Measurements from ENCODE around the gene SH3TC1.

Gene SH3TC1

GRCh38 chr4:8184061-8184460 lies 15.0 kb upstream of the SH3TC1 start:
- H3K4me1 Mint-ChIP-seq, result no peaks in the 10 kb centered on the region
- no peak overlapping the region for H3K27ac Mint-ChIP-seq
- no peaks in the 10 kb centered on the region for H3K36me3 Mint-ChIP-seq
- H3K4me3 Mint-ChIP-seq, result no peak overlapping the region
- H3K27me3 Mint-ChIP-seq, result no peaks in the 10 kb centered on the region
- no peaks in the 10 kb centered on the region for H3K9me3 Mint-ChIP-seq

GRCh38 chr4:8185295-8185694 lies 13.8 kb upstream of the SH3TC1 start:
- H3K9me3 Mint-ChIP-seq, result no peaks in the 10 kb centered on the region
- H3K27me3 Mint-ChIP-seq, result no peaks in the 10 kb centered on the region
- H3K4me3 Mint-ChIP-seq, result no peak overlapping the region
- H3K4me1 Mint-ChIP-seq, result no peaks in the 10 kb centered on the region
- H3K27ac Mint-ChIP-seq, result no peak overlapping the region
- no peaks in the 10 kb centered on the region for H3K36me3 Mint-ChIP-seq

GRCh38 chr4:8185930-8186329 lies 13.2 kb upstream of the SH3TC1 start:
- Mint-ChIP-seq H3K4me3 (no peak overlapping the region), H3K4me1 (no peaks in the 10 kb centered on the region), H3K27me3 (no peaks in the 10 kb centered on the region), H3K27ac (no peak overlapping the region), H3K36me3 (no peaks in the 10 kb centered on the region), H3K9me3 (no peaks in the 10 kb centered on the region)

GRCh38 chr4:8188085-8188484 lies 11.0 kb upstream of the SH3TC1 start:
- H3K36me3 Mint-ChIP-seq, result no peaks in the 10 kb centered on the region
- H3K27me3 Mint-ChIP-seq, result no peaks in the 10 kb centered on the region
- no peak overlapping the region for H3K27ac Mint-ChIP-seq
- H3K9me3 Mint-ChIP-seq, result no peaks in the 10 kb centered on the region
- no peaks in the 10 kb centered on the region for H3K4me1 Mint-ChIP-seq
- H3K4me3 Mint-ChIP-seq, result no peak overlapping the region

- Mint-ChIP-seq H3K4me3 (no peak overlapping the region), H3K27ac (no peak overlapping the region), H3K36me3 (no peaks in the 10 kb centered on the region), H3K27me3 (no peaks in the 10 kb centered on the region), H3K9me3 (no peaks in the 10 kb centered on the region), H3K4me1 (no peaks in the 10 kb centered on the region)
Measured at GRCh38 chr4:8188743-8189550, 10.1 kb upstream of the SH3TC1 start.

- H3K4me1 Mint-ChIP-seq, result no peaks in the 10 kb centered on the region
- H3K4me3 Mint-ChIP-seq, result no peak overlapping the region
- H3K27ac Mint-ChIP-seq, result no peak overlapping the region
- H3K9me3 Mint-ChIP-seq, result no peaks in the 10 kb centered on the region
- no peaks in the 10 kb centered on the region for H3K27me3 Mint-ChIP-seq
- H3K36me3 Mint-ChIP-seq, result no peaks in the 10 kb centered on the region
Measured at GRCh38 chr4:8189551-8190466, 9.3 kb upstream of the SH3TC1 start.

- no peak overlapping the region for H3K4me3 Mint-ChIP-seq
- H3K36me3 Mint-ChIP-seq, result no peaks in the 10 kb centered on the region
- H3K9me3 Mint-ChIP-seq, result no peaks in the 10 kb centered on the region
- no peaks in the 10 kb centered on the region for H3K4me1 Mint-ChIP-seq
- H3K27ac Mint-ChIP-seq, result no peak overlapping the region
- H3K27me3 Mint-ChIP-seq, result no peaks in the 10 kb centered on the region
Measured at GRCh38 chr4:8191136-8191747, 7.8 kb upstream of the SH3TC1 start.

GRCh38 chr4:8192748-8193738 lies 6.0 kb upstream of the SH3TC1 start:
- no peak overlapping the region for H3K27ac Mint-ChIP-seq

GRCh38 chr4:8194306-8195242 lies 4.5 kb upstream of the SH3TC1 start:
- Mint-ChIP-seq H3K9me3 (no peaks in the 10 kb centered on the region), H3K4me1 (peaks cover 13% of the 10 kb centered on the region), H3K27ac (no peak overlapping the region), H3K27me3 (no peaks in the 10 kb centered on the region), H3K36me3 (no peaks in the 10 kb centered on the region), H3K4me3 (no peak overlapping the region)

More at GRCh38 chr4:8192748-8193738, 6.0 kb upstream of the SH3TC1 start:
- Mint-ChIP-seq H3K4me3 (no peak overlapping the region), H3K36me3 (no peaks in the 10 kb centered on the region), H3K9me3 (no peaks in the 10 kb centered on the region), H3K27me3 (no peaks in the 10 kb centered on the region), H3K4me1 (peaks cover under 1% of the 10 kb centered on the region)

- no peaks in the 10 kb centered on the region for H3K27me3 Mint-ChIP-seq
- H3K36me3 Mint-ChIP-seq, result no peaks in the 10 kb centered on the region
- H3K9me3 Mint-ChIP-seq, result no peaks in the 10 kb centered on the region
- no peak overlapping the region for H3K27ac Mint-ChIP-seq
- peaks cover 20% of the 10 kb centered on the region for H3K4me1 Mint-ChIP-seq
- no peak overlapping the region for H3K4me3 Mint-ChIP-seq
Measured at GRCh38 chr4:8195431-8195830, 3.7 kb upstream of the SH3TC1 start.

- Mint-ChIP-seq H3K4me1 (peaks cover 25% of the 10 kb centered on the region), H3K4me3 (no peak overlapping the region), H3K27ac (no peak overlapping the region), H3K36me3 (no peaks in the 10 kb centered on the region), H3K27me3 (no peaks in the 10 kb centered on the region), H3K9me3 (no peaks in the 10 kb centered on the region)
Measured at GRCh38 chr4:8195841-8196458, 3.1 kb upstream of the SH3TC1 start.

GRCh38 chr4:8197521-8197920 lies 1.6 kb upstream of the SH3TC1 start:
- no peak overlapping the region for H3K27ac Mint-ChIP-seq
- H3K4me3 Mint-ChIP-seq, result no peak overlapping the region
- H3K4me1 Mint-ChIP-seq, result peaks cover 35% of the 10 kb centered on the region
- H3K27me3 Mint-ChIP-seq, result no peaks in the 10 kb centered on the region
- no peaks in the 10 kb centered on the region for H3K36me3 Mint-ChIP-seq
- H3K9me3 Mint-ChIP-seq, result no peaks in the 10 kb centered on the region

GRCh38 chr4:8198206-8198905 lies 734 bp upstream of the SH3TC1 start:
- no peaks in the 10 kb centered on the region for H3K36me3 Mint-ChIP-seq
- peak overlapping the region; percentile 93 for H3K27ac Mint-ChIP-seq
- H3K27me3 Mint-ChIP-seq, result no peaks in the 10 kb centered on the region
- H3K4me3 Mint-ChIP-seq, result peak overlapping the region; percentile 90
- H3K9me3 Mint-ChIP-seq, result no peaks in the 10 kb centered on the region
- H3K4me1 Mint-ChIP-seq, result peaks cover 39% of the 10 kb centered on the region

All from activated naive CD4-positive, alpha-beta T cell treated with anti-CD3 and anti-CD28 coated beads, Interleukin-2, amount 50 U/mL, for 24 hours (primary cell).